Measurements from ENCODE around the gene SUN3. TPM values are rescaled to one million over a fixed set of nuclear protein-coding genes. Genes with fewer than 3 reads are reported as not detected.

The SUN3 gene
- total and polyA plus RNA-seq, 2 of the 13 experiments (the other 11 are each of a cell fraction or from before 2014, with no cell fraction given) = not detected

DNA sequence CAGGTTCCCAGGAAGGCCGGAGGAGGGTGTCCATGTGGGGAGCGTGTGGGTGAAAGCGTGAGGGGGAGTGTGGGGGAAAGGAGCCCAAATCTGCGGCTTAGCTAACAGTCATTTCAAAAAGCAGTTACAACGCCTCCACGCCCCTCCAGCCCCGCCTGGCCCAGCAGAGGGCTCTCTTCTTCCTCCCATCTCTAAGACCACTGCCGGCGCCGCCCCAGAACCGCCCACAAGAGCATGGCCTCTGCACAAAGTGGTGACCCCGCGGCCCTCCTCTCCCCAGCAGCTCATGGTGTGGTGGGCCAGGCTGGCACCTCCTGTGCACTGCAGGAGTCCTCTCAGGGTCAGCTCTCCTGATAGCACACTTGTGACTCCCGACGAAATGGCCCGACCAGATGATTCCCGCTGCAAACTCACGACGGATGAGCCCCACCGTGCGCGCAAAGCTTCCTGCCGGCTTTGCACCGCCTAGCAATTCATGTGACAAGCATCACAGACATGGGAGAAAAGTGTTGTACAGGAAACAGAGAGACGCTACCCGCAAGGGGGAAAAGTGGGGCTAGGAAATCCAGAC lies 37.1 kb downstream of the SUN3 start (continued):
- TF ChIP-seq SMARCC2 (IDR thresholded peaks at IDR 0.05) = no peak
- TF ChIP-seq, protein P1, sequence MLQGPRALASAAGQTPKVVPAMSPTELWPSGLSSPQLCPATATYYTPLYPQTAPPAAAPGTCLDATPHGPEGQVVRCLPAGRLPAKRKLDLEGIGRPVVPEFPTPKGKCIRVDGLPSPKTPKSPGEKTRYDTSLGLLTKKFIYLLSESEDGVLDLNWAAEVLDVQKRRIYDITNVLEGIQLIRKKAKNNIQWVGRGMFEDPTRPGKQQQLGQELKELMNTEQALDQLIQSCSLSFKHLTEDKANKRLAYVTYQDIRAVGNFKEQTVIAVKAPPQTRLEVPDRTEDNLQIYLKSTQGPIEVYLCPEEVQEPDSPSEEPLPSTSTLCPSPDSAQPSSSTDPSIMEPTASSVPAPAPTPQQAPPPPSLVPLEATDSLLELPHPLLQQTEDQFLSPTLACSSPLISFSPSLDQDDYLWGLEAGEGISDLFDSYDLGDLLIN (CRISPR knock-in tag; IDR thresholded peaks at IDR 0.05; ENCODE audit: borderline replicate concordance) = no peak
- peak; percentile 50; the same call in 1 of the 2 replicates for TF ChIP-seq MTA1 (CRISPR knock-in tag; IDR thresholded peaks at IDR 0.05; ENCODE audit: borderline replicate concordance)
- TF ChIP-seq FOSL1 (CRISPR knock-in tag; IDR thresholded peaks at IDR 0.05; ENCODE audit: borderline replicate concordance) = no peak
- 0 out of 2 replicates have a peak, but pooled peaks have one; percentile 62 for TF ChIP-seq ZNF556 (CRISPR knock-in tag; IDR thresholded peaks at IDR 0.05; ENCODE audit: borderline replicate concordance)
- no peak for TF ChIP-seq ZNF720 (CRISPR knock-in tag; IDR thresholded peaks at IDR 0.05)
- TF ChIP-seq ZNF530 (CRISPR knock-in tag; IDR thresholded peaks at IDR 0.05; ENCODE audit: low read depth) = no peak
- peak; percentile 34 for TF ChIP-seq IKZF4 (CRISPR knock-in tag; IDR thresholded peaks at IDR 0.05; ENCODE audit: borderline replicate concordance, low read depth, not compliant biosample characterization)
- TF ChIP-seq ZNF605 (CRISPR knock-in tag; IDR thresholded peaks at IDR 0.05) = 0 out of 2 replicates have a peak, but pooled peaks have one; percentile 38
- TF ChIP-seq, protein P2, sequence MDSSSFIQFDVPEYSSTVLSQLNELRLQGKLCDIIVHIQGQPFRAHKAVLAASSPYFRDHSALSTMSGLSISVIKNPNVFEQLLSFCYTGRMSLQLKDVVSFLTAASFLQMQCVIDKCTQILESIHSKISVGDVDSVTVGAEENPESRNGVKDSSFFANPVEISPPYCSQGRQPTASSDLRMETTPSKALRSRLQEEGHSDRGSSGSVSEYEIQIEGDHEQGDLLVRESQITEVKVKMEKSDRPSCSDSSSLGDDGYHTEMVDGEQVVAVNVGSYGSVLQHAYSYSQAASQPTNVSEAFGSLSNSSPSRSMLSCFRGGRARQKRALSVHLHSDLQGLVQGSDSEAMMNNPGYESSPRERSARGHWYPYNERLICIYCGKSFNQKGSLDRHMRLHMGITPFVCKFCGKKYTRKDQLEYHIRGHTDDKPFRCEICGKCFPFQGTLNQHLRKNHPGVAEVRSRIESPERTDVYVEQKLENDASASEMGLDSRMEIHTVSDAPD (CRISPR knock-in tag; IDR thresholded peaks at IDR 0.05) = no peak
- 0 out of 2 replicates have a peak, but pooled peaks have one; percentile 23 for TF ChIP-seq SP4 (CRISPR knock-in tag; IDR thresholded peaks at IDR 0.05)
- TF ChIP-seq, protein P3, sequence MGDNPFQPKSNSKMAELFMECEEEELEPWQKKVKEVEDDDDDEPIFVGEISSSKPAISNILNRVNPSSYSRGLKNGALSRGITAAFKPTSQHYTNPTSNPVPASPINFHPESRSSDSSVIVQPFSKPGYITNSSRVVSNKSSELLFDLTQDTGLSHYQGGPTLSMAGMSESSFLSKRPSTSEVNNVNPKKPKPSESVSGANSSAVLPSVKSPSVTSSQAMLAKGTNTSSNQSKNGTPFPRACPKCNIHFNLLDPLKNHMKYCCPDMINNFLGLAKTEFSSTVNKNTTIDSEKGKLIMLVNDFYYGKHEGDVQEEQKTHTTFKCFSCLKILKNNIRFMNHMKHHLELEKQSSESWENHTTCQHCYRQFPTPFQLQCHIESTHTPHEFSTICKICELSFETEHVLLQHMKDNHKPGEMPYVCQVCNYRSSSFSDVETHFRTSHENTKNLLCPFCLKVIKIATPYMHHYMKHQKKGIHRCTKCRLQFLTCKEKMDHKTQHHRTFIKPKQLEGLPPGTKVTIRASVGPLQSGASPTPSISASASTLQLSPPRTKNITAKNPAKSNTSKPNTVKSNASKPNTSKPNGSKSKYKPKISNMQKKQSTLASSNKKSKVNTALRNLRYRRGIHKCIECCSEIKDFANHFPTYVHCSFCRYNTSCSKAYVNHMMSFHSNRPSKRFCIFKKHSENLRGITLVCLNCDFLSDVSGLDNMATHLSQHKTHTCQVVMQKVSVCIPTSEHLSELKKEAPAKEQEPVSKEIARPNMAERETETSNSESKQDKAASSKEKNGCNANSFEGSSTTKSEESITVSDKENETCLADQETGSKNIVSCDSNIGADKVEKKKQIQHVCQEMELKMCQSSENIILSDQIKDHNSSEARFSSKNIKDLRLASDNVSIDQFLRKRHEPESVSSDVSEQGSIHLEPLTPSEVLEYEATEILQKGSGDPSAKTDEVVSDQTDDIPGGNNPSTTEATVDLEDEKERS (CRISPR knock-in tag; IDR thresholded peaks at IDR 0.05) = no peak
- TF ChIP-seq, protein P4, sequence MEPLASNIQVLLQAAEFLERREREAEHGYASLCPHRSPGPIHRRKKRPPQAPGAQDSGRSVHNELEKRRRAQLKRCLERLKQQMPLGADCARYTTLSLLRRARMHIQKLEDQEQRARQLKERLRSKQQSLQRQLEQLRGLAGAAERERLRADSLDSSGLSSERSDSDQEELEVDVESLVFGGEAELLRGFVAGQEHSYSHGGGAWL (CRISPR knock-in tag; IDR thresholded peaks at IDR 0.05) = peak; percentile 61; the same call in 1 of the 2 replicates
- TF ChIP-seq DNMT1 (CRISPR knock-in tag; IDR thresholded peaks at IDR 0.05) = no peak
- TF ChIP-seq, protein P5, sequence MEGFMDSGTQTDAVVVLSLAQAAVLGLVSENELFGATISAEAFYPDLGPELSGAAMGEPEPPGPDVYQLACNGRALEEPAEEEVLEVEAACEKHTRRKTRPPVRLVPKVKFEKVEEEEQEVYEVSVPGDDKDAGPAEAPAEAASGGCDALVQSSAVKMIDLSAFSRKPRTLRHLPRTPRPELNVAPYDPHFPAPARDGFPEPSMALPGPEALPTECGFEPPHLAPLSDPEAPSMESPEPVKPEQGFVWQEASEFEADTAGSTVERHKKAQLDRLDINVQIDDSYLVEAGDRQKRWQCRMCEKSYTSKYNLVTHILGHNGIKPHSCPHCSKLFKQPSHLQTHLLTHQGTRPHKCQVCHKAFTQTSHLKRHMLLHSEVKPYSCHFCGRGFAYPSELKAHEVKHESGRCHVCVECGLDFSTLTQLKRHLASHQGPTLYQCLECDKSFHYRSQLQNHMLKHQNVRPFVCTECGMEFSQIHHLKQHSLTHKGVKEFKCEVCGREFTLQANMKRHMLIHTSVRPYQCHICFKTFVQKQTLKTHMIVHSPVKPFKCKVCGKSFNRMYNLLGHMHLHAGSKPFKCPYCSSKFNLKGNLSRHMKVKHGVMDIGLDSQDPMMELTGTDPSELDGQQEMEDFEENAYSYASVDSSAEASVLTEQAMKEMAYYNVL (CRISPR knock-in tag; IDR thresholded peaks at IDR 0.05; ENCODE audit: borderline replicate concordance) = no peak; the same call in 1 of the 2 replicates

All from HepG2 (cell line).